IPS-18c (cell line): ENCODE measurements around the gene USP46.

Experiments
- H3K4me3 ChIP-seq: 2 replicates; pipeline ENCODE4 v1.7.0; 2013; ENCODE audit warnings: low read depth, mild to moderate bottlenecking, low read length, moderate library complexity; ENCODE audit not compliant: insufficient read depth
- H3K9me3 ChIP-seq: one replicate; pipeline ENCODE4 v1.6.1; 2013; ENCODE audit warnings: mild to moderate bottlenecking, low read length, moderate library complexity; ENCODE audit not compliant: control insufficient read depth, insufficient read depth

USP46 gene

GRCh38 chr4:52600275-52600674, 58.8 kb downstream of the USP46 start:
- no peaks in the 10 kb centered on the region for H3K9me3 ChIP-seq
- no peak overlapping the region for H3K4me3 ChIP-seq

- no peak overlapping the region for H3K4me3 ChIP-seq
- H3K9me3 ChIP-seq: no peaks in the 10 kb centered on the region
These were observed 64.1 kb downstream of the USP46 start for GRCh38 chr4:52595001-52595400.

- no peaks in the 10 kb centered on the region for H3K9me3 ChIP-seq
- H3K4me3 ChIP-seq: no peak overlapping the region
These were observed 66.8 kb downstream of the USP46 start for GRCh38 chr4:52592287-52592686.

- Histone ChIP-seq H3K9me3 (no peaks in the 10 kb centered on the region), H3K4me3 (no peak overlapping the region)
These were observed 70.1 kb downstream of the USP46 start for GRCh38 chr4:52588771-52589591.

GRCh38 chr4:52588097-52588496, 71.0 kb downstream of the USP46 start:
- no peaks in the 10 kb centered on the region for H3K9me3 ChIP-seq
- H3K4me3 ChIP-seq: no peak overlapping the region

- Histone ChIP-seq H3K4me3 (no peak overlapping the region), H3K9me3 (no peaks in the 10 kb centered on the region)
These were observed 73.0 kb downstream of the USP46 start for GRCh38 chr4:52586069-52586468.

- Histone ChIP-seq H3K9me3 (no peaks in the 10 kb centered on the region), H3K4me3 (no peak overlapping the region)
These were observed 73.7 kb downstream of the USP46 start for GRCh38 chr4:52585379-52585778.

- no peak overlapping the region for H3K4me3 ChIP-seq
- H3K9me3 ChIP-seq: peaks cover 4% of the 10 kb centered on the region
These were observed 79.4 kb downstream of the USP46 start for GRCh38 chr4:52579602-52580272.

- no peak overlapping the region for H3K4me3 ChIP-seq
- peaks cover 4% of the 10 kb centered on the region for H3K9me3 ChIP-seq
These were observed 80.2 kb downstream of the USP46 start for GRCh38 chr4:52578951-52579350.

GRCh38 chr4:52577624-52577962, 81.5 kb downstream of the USP46 start:
- Histone ChIP-seq H3K4me3 (no peak overlapping the region), H3K9me3 (peaks cover 4% of the 10 kb centered on the region)

GRCh38 chr4:52576961-52577623, 82.0 kb downstream of the USP46 start:
- H3K4me3 ChIP-seq: no peak overlapping the region
- H3K9me3 ChIP-seq: peaks cover 4% of the 10 kb centered on the region

GRCh38 chr4:52576326-52576725, 82.8 kb downstream of the USP46 start:
- no peak overlapping the region for H3K4me3 ChIP-seq

GRCh38 chr4:52575406-52575805, 83.7 kb downstream of the USP46 start:
- Histone ChIP-seq H3K9me3 (peaks cover 4% of the 10 kb centered on the region), H3K4me3 (no peak overlapping the region)

More at GRCh38 chr4:52576326-52576725, 82.8 kb downstream of the USP46 start:
- peaks cover 4% of the 10 kb centered on the region for H3K9me3 ChIP-seq

- Histone ChIP-seq H3K9me3 (peaks cover 4% of the 10 kb centered on the region), H3K4me3 (no peak overlapping the region)
These were observed 85.1 kb downstream of the USP46 start for GRCh38 chr4:52574036-52574435.

GRCh38 chr4:52573551-52573950, 85.5 kb downstream of the USP46 start:
- H3K9me3 ChIP-seq: peaks cover 4% of the 10 kb centered on the region

GRCh38 chr4:52572936-52573485, 86.1 kb downstream of the USP46 start:
- H3K4me3 ChIP-seq: no peak overlapping the region
- H3K9me3 ChIP-seq: peaks cover 4% of the 10 kb centered on the region

More at GRCh38 chr4:52573551-52573950, 85.5 kb downstream of the USP46 start:
- H3K4me3 ChIP-seq: no peak overlapping the region

- Histone ChIP-seq H3K9me3 (no peaks in the 10 kb centered on the region), H3K4me3 (no peak overlapping the region)
These were observed 90.8 kb downstream of the USP46 start for GRCh38 chr4:52568351-52568750.
